ENCODE data around the gene ZDHHC15. TPM values are rescaled to one million over a fixed set of nuclear protein-coding genes. Genes with fewer than 3 reads are reported as not detected.

ZDHHC15 gene
- total and polyA plus RNA-seq, 2 of the 4 experiments (the other 2 are of a cell fraction) = not detected

- in situ Hi-C loops (cut with MboI; ENCODE audit: low sequenced_read_pairs) = no loop called here
- H3K18ac ChIP-seq (ENCODE audit: low read depth, low read length) = no peak overlapping the region
- no peaks in the 10 kb centered on the region for H3K79me1 ChIP-seq (ENCODE audit: low read depth in 1 of 2, low read length in 2 of 2)
- H3K9me3 ChIP-seq (ENCODE audit: control insufficient read depth, insufficient read depth, low read length) = peaks cover 4% of the 10 kb centered on the region; the same call in 1 of the 2 replicates
- DNase-seq (no peak), ATAC-seq (ENCODE audit: low read depth) (no peak)
- intact Hi-C loops (cut with micrococcal nuclease) = no loop called here
- H3K9me1 ChIP-seq (ENCODE audit: insufficient read depth, low read length) = no peaks in the 10 kb centered on the region
- H3K4ac ChIP-seq (ENCODE audit: low read depth, low read length) = no peak overlapping the region
- no peak overlapping the region for H4K91ac ChIP-seq (ENCODE audit: insufficient read depth, low read depth, low read length)
- no peak overlapping the region for H3K14ac ChIP-seq (replicated peaks; ENCODE audit: low read depth, low read length)
- no CpG with 5 or more reads among the region's 3 CpGs for WGBS, 2 experiments (ENCODE audit: extremely low coverage in 2 of 2, insufficient read length in 1 of 2)
- H3K4me2 ChIP-seq (ENCODE audit: low read depth, low read length) = no peak overlapping the region
- no peaks in the 10 kb centered on the region; the same call in 1 of the 2 replicates for H3K27me3 ChIP-seq (ENCODE audit: control insufficient read depth, insufficient read depth, low read length)
- no peak for TF ChIP-seq CEBPB (IDR thresholded peaks at IDR 0.05; ENCODE audit: low read depth, low read length)
- no peak for TF ChIP-seq CTCF (conservative IDR thresholded peaks at IDR 0.05; ENCODE audit: low read depth, low read length)
- TF ChIP-seq RCOR1 (IDR thresholded peaks at IDR 0.05; ENCODE audit: insufficient replicate concordance, low read length) = no peak
- no peak for TF ChIP-seq SMC3 (IDR thresholded peaks at IDR 0.05; ENCODE audit: low read depth, low read length)
- no peak for TF ChIP-seq BHLHE40 (IDR thresholded peaks at IDR 0.05; ENCODE audit: low read depth, low read length)
- no peak for TF ChIP-seq CHD1 (IDR thresholded peaks at IDR 0.05; ENCODE audit: low read depth, low read length)
- TF ChIP-seq USF2 (IDR thresholded peaks at IDR 0.05; ENCODE audit: low read depth, low read length) = no peak
- TF ChIP-seq ELK1 (IDR thresholded peaks at IDR 0.05; ENCODE audit: borderline replicate concordance, low read depth, low read length) = no peak
- TF ChIP-seq POLR2A (IDR thresholded peaks at IDR 0.05; ENCODE audit: low read depth, low read length) = no peak
- TF ChIP-seq MAFK (IDR thresholded peaks at IDR 0.05; ENCODE audit: low read depth, low read length) = no peak
- no peak overlapping the region for H3K27ac ChIP-seq (ENCODE audit: insufficient read depth, low read length)
- H2AK5ac ChIP-seq (ENCODE audit: low read depth, low read length) = no peak overlapping the region
- H3K4me3 ChIP-seq (ENCODE audit: insufficient read depth, low read depth, low read length) = no peak overlapping the region
- POLR2A ChIA-PET (ENCODE audit: unreplicated experiment) = no interaction called here
- no peak overlapping the region for H2BK15ac ChIP-seq (ENCODE audit: low read depth, low read length)
- H3K4me1 ChIP-seq (ENCODE audit: control insufficient read depth, insufficient read depth, low read length) = no peaks in the 10 kb centered on the region
- no peaks in the 10 kb centered on the region for H4K20me1 ChIP-seq (ENCODE audit: insufficient read depth, low read length)
- no peak overlapping the region for H3K9ac ChIP-seq (ENCODE audit: low read depth, low read length)
- H2BK5ac ChIP-seq (ENCODE audit: low read depth, low read length, poor library complexity, severe bottlenecking) = no peak overlapping the region
- CTCF ChIA-PET = no interaction called here
- no peak overlapping the region for H2AFZ ChIP-seq (replicated peaks; ENCODE audit: low read length, poor library complexity)
- H4K8ac ChIP-seq (ENCODE audit: low read depth in 2 of 2, low read length in 2 of 2) = no peak overlapping the region
- no peak overlapping the region for H4K5ac ChIP-seq (ENCODE audit: low read depth, low read length)
- no peak overlapping the region for H2AK9ac ChIP-seq (replicated peaks; ENCODE audit: low read depth, low read length, poor library complexity)
- no TSS peak for BruUV-seq (replicated peaks)
- no peak overlapping the region for H3K23ac ChIP-seq (ENCODE audit: low read depth, low read length)
- no peak overlapping the region for H2BK20ac ChIP-seq (ENCODE audit: low read depth, low read length)
- dilution Hi-C loops (cut with HindIII; ENCODE audit: low sequenced_read_pairs, unreplicated experiment) = no loop called here
- H3K56ac ChIP-seq (ENCODE audit: extremely low read depth, insufficient read depth, low read length) = no peak overlapping the region
- H2BK120ac ChIP-seq (ENCODE audit: low read depth, low read length) = no peak overlapping the region
- H3K36me3 ChIP-seq (ENCODE audit: control insufficient read depth, insufficient read depth, low read length) = no peaks in the 10 kb centered on the region
Observed at GRCh38 chrX:75547783-75548182, 24.9 kb upstream of the ZDHHC15 start.
